ENCODE data around the gene IKBIP.
"Not testable (repeated sequence)": the region's sequence is repeated elsewhere in the genome, so short reads cannot be mapped to it uniquely, and the experiment has no call there.

DNA sequence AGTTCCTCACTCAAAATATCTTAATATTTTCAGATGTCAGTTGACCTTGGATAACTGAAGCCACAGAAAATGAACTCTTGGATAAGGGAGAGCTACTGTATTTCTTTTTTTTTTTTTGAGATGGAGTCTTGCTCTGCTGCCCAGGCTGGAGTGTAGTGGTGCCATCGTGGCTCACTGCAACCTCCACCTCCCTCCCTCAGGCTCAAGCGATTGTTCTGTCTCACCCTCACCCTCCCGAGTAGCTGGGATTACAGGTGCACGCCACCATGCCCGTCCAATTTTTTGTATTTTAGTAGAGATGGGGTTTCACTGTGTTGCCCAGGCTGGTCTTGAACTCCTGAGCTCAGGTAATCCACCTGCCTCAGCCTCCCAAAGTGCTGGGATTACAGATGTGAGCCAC, 47.3 kb downstream of the IKBIP start:
- TF ChIP-seq, protein P1, sequence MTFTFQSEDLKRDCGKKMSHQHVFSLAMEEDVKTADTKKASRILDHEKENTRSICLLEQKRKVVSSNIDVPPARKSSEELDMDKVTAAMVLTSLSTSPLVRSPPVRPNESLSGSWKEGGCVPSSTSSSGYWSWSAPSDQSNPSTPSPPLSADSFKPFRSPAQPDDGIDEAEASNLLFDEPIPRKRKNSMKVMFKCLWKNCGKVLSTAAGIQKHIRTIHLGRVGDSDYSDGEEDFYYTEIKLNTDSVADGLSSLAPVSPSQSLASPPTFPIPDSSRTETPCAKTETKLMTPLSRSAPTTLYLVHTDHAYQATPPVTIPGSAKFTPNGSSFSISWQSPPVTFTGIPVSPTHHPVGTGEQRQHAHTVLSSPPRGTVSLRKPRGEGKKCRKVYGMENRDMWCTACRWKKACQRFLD (tag by site-specific recombination; IDR thresholded peaks at IDR 0.05): not testable (repeated sequence)
- TF ChIP-seq WT1, ZNF571, CTCF, ZBTB21, HIC1 (tag by site-specific recombination; IDR thresholded peaks at IDR 0.05): not testable (repeated sequence)
- TF ChIP-seq, protein P2, sequence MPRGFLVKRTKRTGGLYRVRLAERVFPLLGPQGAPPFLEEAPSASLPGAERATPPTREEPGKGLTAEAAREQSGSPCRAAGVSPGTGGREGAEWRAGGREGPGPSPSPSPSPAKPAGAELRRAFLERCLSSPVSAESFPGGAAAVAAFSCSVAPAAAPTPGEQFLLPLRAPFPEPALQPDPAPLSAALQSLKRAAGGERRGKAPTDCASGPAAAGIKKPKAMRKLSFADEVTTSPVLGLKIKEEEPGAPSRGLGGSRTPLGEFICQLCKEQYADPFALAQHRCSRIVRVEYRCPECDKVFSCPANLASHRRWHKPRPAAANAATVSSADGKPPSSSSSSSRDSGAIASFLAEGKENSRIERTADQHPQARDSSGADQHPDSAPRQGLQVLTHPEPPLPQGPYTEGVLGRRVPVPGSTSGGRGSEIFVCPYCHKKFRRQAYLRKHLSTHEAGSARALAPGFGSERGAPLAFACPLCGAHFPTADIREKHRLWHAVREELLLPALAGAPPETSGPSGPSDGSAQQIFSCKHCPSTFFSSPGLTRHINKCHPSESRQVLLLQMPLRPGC (tag by site-specific recombination; IDR thresholded peaks at IDR 0.05): not testable (repeated sequence)
- TF ChIP-seq, protein P3, sequence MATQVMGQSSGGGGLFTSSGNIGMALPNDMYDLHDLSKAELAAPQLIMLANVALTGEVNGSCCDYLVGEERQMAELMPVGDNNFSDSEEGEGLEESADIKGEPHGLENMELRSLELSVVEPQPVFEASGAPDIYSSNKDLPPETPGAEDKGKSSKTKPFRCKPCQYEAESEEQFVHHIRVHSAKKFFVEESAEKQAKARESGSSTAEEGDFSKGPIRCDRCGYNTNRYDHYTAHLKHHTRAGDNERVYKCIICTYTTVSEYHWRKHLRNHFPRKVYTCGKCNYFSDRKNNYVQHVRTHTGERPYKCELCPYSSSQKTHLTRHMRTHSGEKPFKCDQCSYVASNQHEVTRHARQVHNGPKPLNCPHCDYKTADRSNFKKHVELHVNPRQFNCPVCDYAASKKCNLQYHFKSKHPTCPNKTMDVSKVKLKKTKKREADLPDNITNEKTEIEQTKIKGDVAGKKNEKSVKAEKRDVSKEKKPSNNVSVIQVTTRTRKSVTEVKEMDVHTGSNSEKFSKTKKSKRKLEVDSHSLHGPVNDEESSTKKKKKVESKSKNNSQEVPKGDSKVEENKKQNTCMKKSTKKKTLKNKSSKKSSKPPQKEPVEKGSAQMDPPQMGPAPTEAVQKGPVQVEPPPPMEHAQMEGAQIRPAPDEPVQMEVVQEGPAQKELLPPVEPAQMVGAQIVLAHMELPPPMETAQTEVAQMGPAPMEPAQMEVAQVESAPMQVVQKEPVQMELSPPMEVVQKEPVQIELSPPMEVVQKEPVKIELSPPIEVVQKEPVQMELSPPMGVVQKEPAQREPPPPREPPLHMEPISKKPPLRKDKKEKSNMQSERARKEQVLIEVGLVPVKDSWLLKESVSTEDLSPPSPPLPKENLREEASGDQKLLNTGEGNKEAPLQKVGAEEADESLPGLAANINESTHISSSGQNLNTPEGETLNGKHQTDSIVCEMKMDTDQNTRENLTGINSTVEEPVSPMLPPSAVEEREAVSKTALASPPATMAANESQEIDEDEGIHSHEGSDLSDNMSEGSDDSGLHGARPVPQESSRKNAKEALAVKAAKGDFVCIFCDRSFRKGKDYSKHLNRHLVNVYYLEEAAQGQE (tag by site-specific recombination; IDR thresholded peaks at IDR 0.05): not testable (repeated sequence)
- TF ChIP-seq, protein P4, sequence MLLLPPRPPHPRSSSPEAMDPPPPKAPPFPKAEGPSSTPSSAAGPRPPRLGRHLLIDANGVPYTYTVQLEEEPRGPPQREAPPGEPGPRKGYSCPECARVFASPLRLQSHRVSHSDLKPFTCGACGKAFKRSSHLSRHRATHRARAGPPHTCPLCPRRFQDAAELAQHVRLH (tag by site-specific recombination; IDR thresholded peaks at IDR 0.05): not testable (repeated sequence)
